Ishikawa (cell line): Measurements from ENCODE around the gene REXO5.

ENCODE experiments used
- CEBPB ChIP-seq: IDR thresholded peaks from 2 replicates; pipeline ENCODE4 v1.6.1; 2012
- CREB1 ChIP-seq: IDR thresholded peaks from 2 replicates; pipeline ENCODE4 v1.6.1; 2012; ENCODE audit warnings: low read depth
- EGR1 ChIP-seq: IDR thresholded peaks from 2 replicates; pipeline ENCODE4 v1.6.1; 2012
- EP300 ChIP-seq: IDR thresholded peaks from 2 replicates; pipeline ENCODE4 v1.6.1; 2012; ENCODE audit warnings: borderline replicate concordance
- FOXM1 ChIP-seq: IDR thresholded peaks from 2 replicates; pipeline ENCODE4 v1.6.1; 2012; ENCODE audit warnings: low read depth, borderline replicate concordance
- NFIC ChIP-seq: IDR thresholded peaks from 2 replicates; pipeline ENCODE4 v1.6.1; 2012
- RAD21 ChIP-seq: IDR thresholded peaks from 2 replicates; pipeline ENCODE4 v1.6.1; 2012; ENCODE audit warnings: low read depth
- TAF1 ChIP-seq: IDR thresholded peaks from 2 replicates; pipeline ENCODE4 v1.6.1; 2012; ENCODE audit warnings: low read depth, mild to moderate bottlenecking
- TCF12 ChIP-seq: IDR thresholded peaks from 2 replicates; pipeline ENCODE4 v1.6.1; 2012; ENCODE audit warnings: low read depth
- TEAD4 ChIP-seq: IDR thresholded peaks from 2 replicates; pipeline ENCODE4 v1.6.1; 2012
- YY1 ChIP-seq: IDR thresholded peaks from 2 replicates; pipeline ENCODE4 v1.6.1; 2012; ENCODE audit warnings: low read depth
- ZBTB7A ChIP-seq: IDR thresholded peaks from 2 replicates; pipeline ENCODE4 v1.6.1; 2012; ENCODE audit warnings: low read depth
- TF ChIP-seq, protein P1 (sequence below): IDR thresholded peaks from 2 replicates; pipeline ENCODE4 v1.6.1; 2012
- TF ChIP-seq, protein P2 (sequence below): IDR thresholded peaks from 2 replicates; pipeline ENCODE4 v1.6.1; 2012; ENCODE audit warnings: low read depth, mild to moderate bottlenecking
- TF ChIP-seq, protein P3 (sequence below): IDR thresholded peaks from 2 replicates; pipeline ENCODE4 v1.6.1; 2012

Gene REXO5

DNA sequence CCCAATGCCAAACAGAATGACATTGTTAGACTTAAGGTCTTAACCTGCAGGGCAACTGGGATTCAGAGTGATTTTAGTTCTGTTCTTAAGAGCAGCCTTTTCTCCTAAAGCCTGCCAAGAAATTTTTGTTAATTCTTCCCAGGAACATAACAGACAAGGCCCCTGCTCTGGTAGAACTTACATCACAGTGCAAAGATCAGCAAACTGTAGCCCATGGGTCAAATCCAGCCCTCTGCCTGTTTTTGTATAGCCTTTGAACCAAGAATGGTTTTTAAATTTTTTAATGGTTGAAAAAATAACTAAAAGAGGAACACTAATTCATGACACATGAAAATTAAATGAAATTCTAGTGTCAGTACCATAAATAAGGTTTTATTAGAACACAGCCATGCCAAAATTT, 38.8 kb upstream of the REXO5 start:
- TF ChIP-seq EP300 = no peak
- TF ChIP-seq TEAD4 = no peak
- TF ChIP-seq FOXM1 = no peak

DNA sequence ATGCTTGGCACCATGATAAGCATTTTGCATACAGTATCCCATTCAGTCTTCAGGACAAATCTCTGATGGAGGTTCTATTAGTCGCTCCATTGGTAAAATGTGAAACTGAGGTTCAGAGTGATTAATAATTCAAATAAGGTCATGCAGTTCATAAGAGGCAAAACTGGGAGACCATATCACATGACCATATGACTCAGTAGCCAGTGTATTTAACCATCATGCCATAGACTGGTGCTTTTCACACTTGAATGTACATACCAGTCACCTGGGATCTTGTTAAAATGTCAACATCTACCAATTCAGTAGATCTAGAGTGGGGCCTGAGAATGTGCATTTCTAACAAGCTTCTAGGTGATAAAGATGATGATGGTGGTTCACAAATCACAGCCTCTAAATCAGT, 38.2 kb upstream of the REXO5 start:
- TF ChIP-seq, protein P1, sequence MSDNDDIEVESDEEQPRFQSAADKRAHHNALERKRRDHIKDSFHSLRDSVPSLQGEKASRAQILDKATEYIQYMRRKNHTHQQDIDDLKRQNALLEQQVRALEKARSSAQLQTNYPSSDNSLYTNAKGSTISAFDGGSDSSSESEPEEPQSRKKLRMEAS = no peak
- TF ChIP-seq EGR1 (no peak), ZBTB7A (no peak), RAD21 (no peak), YY1 (no peak), FOXM1 (no peak), TAF1 (no peak), TEAD4 (no peak), NFIC (no peak), CEBPB (no peak), TCF12 (no peak), EP300 (no peak), CREB1 (no peak)
- TF ChIP-seq, protein P2, sequence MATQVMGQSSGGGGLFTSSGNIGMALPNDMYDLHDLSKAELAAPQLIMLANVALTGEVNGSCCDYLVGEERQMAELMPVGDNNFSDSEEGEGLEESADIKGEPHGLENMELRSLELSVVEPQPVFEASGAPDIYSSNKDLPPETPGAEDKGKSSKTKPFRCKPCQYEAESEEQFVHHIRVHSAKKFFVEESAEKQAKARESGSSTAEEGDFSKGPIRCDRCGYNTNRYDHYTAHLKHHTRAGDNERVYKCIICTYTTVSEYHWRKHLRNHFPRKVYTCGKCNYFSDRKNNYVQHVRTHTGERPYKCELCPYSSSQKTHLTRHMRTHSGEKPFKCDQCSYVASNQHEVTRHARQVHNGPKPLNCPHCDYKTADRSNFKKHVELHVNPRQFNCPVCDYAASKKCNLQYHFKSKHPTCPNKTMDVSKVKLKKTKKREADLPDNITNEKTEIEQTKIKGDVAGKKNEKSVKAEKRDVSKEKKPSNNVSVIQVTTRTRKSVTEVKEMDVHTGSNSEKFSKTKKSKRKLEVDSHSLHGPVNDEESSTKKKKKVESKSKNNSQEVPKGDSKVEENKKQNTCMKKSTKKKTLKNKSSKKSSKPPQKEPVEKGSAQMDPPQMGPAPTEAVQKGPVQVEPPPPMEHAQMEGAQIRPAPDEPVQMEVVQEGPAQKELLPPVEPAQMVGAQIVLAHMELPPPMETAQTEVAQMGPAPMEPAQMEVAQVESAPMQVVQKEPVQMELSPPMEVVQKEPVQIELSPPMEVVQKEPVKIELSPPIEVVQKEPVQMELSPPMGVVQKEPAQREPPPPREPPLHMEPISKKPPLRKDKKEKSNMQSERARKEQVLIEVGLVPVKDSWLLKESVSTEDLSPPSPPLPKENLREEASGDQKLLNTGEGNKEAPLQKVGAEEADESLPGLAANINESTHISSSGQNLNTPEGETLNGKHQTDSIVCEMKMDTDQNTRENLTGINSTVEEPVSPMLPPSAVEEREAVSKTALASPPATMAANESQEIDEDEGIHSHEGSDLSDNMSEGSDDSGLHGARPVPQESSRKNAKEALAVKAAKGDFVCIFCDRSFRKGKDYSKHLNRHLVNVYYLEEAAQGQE = no peak
- TF ChIP-seq, protein P3, sequence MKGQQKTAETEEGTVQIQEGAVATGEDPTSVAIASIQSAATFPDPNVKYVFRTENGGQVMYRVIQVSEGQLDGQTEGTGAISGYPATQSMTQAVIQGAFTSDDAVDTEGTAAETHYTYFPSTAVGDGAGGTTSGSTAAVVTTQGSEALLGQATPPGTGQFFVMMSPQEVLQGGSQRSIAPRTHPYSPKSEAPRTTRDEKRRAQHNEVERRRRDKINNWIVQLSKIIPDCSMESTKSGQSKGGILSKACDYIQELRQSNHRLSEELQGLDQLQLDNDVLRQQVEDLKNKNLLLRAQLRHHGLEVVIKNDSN = no peak

DNA sequence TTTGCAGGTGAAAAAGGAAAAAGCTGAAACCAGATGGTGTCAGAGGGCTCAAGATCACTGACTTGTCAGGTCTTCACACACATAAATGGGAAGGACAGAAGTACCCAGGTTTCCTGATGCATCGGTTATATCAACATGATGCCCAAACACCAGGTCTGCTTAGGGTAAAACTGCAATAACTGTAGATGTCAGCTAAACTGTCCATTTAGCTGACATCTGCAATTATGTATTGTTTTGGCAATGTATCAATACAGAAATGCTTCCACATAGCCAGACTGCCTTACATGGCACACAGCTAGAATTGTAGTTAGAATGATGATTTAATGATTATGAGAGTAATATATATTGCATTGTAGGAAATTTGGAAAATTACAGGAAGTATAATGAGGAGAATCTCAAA, 37.5 kb upstream of the REXO5 start:
- TF ChIP-seq, protein P2 = no peak
- TF ChIP-seq, protein P1 = no peak
- TF ChIP-seq TAF1 = no peak
- TF ChIP-seq EP300 = no peak
- TF ChIP-seq YY1 = no peak
- TF ChIP-seq NFIC = no peak
- no peak for TF ChIP-seq ZBTB7A
- TF ChIP-seq CEBPB = no peak
- TF ChIP-seq, protein P3 = no peak

DNA sequence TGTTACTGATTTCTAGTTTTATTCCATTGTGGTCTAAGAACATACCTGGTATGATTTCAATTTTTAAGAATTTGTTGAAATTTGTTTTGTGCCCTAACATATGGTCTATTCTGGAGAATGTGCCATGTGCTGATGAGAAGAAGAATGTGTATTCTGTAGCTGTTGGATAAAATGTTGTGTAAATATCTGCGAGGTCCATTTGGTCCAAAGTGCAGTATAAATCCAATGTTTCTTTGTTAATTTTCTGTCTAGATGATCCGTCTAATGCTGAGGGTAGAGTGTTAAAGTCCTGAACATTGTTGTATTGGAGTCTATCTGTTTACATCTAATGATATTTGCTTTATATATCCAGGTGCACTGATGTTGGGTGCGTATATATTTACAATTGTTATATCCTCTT, 32.6 kb upstream of the REXO5 start:
- TF ChIP-seq EGR1 (no peak), RAD21 (no peak), FOXM1 (no peak), CEBPB (no peak), TAF1 (no peak), NFIC (no peak), TEAD4 (no peak), TCF12 (no peak), CREB1 (no peak), ZBTB7A (no peak)
- TF ChIP-seq, protein P2 = no peak
- TF ChIP-seq, protein P3 = no peak
- TF ChIP-seq, protein P1 = no peak
